Gastroesophageal sphincter (tissue), 4 donors: ENCODE data around the gene OR51D1. TPM values are rescaled to one million over a fixed set of nuclear protein-coding genes. Genes with fewer than 3 reads are reported as not detected.

Source experiments
- ATAC-seq: fragments of 150-250 bp; one replicate; pipeline ENCODE4 v1.9.1; 2016; ENCODE audit warnings: mild to moderate bottlenecking, moderate library complexity
- H3K27ac ChIP-seq, 4 donors: fragments of 200-600 bp; sonication (generic) in 3 of 4; 1 replicate in 3 of 4; 2 replicates in 1 of 4; pipeline ENCODE4 v1.5.1; 2016 to 2019
- H3K27me3 ChIP-seq: fragments of 200-600 bp; sonication (generic); one replicate; pipeline ENCODE4 v1.5.1; 2019
- H3K36me3 ChIP-seq, 2 donors: fragments of 200-600 bp; sonication (generic); one replicate each; pipeline ENCODE4 v1.5.1; 2019; ENCODE audit warnings: control low read depth in 1 of 2
- H3K4me1 ChIP-seq, 3 donors: fragments of 200-600 bp; sonication (generic); 1 replicate in 2 of 3; 2 replicates in 1 of 3; pipeline ENCODE4 v1.5.1; 2016 to 2019; ENCODE audit warnings: control low read depth in 2 of 3
- H3K4me3 ChIP-seq, 2 donors: fragments of 200-600 bp; sonication (generic); one replicate each; pipeline ENCODE4 v1.5.1; 2019; ENCODE audit warnings: mild to moderate bottlenecking in 1 of 2, moderate library complexity in 1 of 2
- H3K9me3 ChIP-seq, 3 donors: fragments of 200-600 bp; sonication (generic); one replicate each; pipeline ENCODE4 v1.5.1; 2017 to 2019; ENCODE audit warnings: control low read depth in 2 of 3
- CTCF ChIP-seq, 4 experiments: fragments of 200-600 bp in 2 of 4; fragments of 450-650 bp in 2 of 4; sonication (generic) in 1 of 4; IDR thresholded peaks; one replicate each; pipeline ENCODE4 v1.5.1; 2017 to 2019; ENCODE audit warnings: antibody characterized with exemption in 4 of 4, mild to moderate bottlenecking in 2 of 4, moderate library complexity in 2 of 4
- EP300 ChIP-seq: sonication (generic); formaldehyde crosslinking; IDR thresholded peaks from one replicate; pipeline ENCODE4 v1.6.1; 2017; ENCODE audit warnings: antibody characterized with exemption, mild to moderate bottlenecking
- POLR2A ChIP-seq, 2 donors: fragments of 450-650 bp; IDR thresholded peaks; one replicate each; pipeline ENCODE4 v1.6.1; 2017; ENCODE audit warnings: antibody characterized with exemption in 2 of 2, mild to moderate bottlenecking in 2 of 2, moderate library complexity in 1 of 2
- POLR2AphosphoS5 ChIP-seq: sonication (generic); formaldehyde crosslinking; IDR thresholded peaks from one replicate; pipeline ENCODE4 v1.6.1; 2017; ENCODE audit warnings: antibody characterized with exemption
- WGBS, 2 donors: methylation state at CpG; one replicate each; pipeline ENCODE4 v1.1.5; 2018; ENCODE audit warnings: low coverage in 1 of 2; 5-methylcytosine and 5-hydroxymethylcytosine counted together
- total RNA-seq, 4 donors: library from RNA; depleted of rRNA; stranded (reverse); fragments of >200 nt; gene quantifications; one replicate each; pipeline ENCODE4 v1.1.0, GENCODE V29; 2016

The OR51D1 gene
- total RNA-seq, 4 donors from 2014 or later, result not detected

- H3K27ac ChIP-seq, result no peak overlapping the region
- H3K4me3 ChIP-seq, result no peak overlapping the region
- peaks cover 0 to 9% (median 3%) of the 10 kb centered on the region in 3 donors for H3K4me1 ChIP-seq
- peaks cover 4% of the 10 kb centered on the region for H3K27me3 ChIP-seq
- no peaks in the 10 kb centered on the region for H3K9me3 ChIP-seq
- H3K36me3 ChIP-seq, result no peaks in the 10 kb centered on the region
- no peak for TF ChIP-seq EP300
- TF ChIP-seq POLR2AphosphoS5, result no peak
- no peak for TF ChIP-seq POLR2A (IDR thresholded peaks at IDR 0.05)
- no peak for TF ChIP-seq CTCF (IDR thresholded peaks at IDR 0.05)
- 71 to 100% methylated on average over 1 of the region's 2 CpGs for WGBS, 2 donors
- ATAC-seq, result no peak
Observed at GRCh38 chr11:4611986-4612385, 25.3 kb upstream of the OR51D1 start.

DNA sequence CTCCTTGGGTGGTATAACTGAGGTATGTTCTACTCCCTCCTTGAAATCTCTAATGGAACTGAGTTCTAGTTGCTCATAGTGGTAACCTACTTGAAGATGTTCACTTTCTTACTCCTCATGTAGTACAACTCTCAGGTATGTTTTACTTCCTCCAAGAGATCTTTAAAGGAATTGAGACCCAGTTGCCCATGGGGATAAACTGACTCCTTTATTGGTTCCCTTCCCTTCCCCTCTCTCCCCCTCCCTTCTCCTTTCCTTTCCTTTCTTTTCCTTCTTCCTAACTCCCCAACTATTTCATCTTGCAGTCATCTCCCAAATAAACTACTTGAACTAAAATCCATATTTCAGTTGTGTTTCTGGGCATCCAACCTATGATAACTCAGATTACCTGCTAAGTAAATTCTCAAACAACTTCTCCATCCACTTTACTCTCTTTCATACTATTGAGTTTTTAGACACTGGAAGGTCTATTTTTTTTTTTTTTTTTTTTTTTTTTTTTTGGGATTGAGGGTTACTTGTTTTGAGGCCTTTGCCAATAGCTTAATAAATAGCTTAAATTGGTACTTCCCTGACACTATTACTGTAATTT, 21.3 kb upstream of the OR51D1 start:
- Histone ChIP-seq H3K9me3 (no peaks in the 10 kb centered on the region), H3K4me3 (no peak overlapping the region), H3K36me3 (no peaks in the 10 kb centered on the region), H3K27ac (no peak overlapping the region), H3K27me3 (peaks cover 10% of the 10 kb centered on the region), H3K4me1 (no peaks in the 10 kb centered on the region)
- TF ChIP-seq CTCF (IDR thresholded peaks at IDR 0.05) (no peak), EP300 (no peak), POLR2AphosphoS5 (no peak), POLR2A (IDR thresholded peaks at IDR 0.05) (no peak)
- no peak for ATAC-seq

DNA sequence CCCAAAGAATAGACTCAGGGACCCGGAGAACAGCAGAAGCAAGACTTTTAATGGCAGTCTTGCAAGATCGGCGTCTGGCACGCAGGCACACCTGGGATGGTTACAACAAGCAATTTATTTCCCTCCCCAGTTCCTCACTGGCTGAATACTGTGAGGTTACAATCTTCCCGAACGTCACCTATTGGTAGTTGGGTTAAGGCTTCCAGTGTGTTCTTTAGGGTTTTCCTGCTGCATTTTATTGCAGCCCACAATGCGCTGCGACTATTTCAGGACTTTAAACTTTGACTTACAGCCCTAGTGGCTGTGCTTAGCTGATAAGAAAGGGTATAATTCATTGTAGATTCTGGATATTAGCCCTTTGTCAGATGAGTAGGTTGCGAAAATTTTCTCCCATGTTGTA, 17.8 kb upstream of the OR51D1 start:
- no peaks in the 10 kb centered on the region for H3K36me3 ChIP-seq
- TF ChIP-seq CTCF (IDR thresholded peaks at IDR 0.05) (no peak), EP300 (no peak), POLR2A (IDR thresholded peaks at IDR 0.05) (no peak), POLR2AphosphoS5 (no peak)
- H3K27me3 ChIP-seq, result peaks cover 10% of the 10 kb centered on the region
- no peak overlapping the region for H3K27ac ChIP-seq
- ATAC-seq, result no peak
- no peaks in the 10 kb centered on the region for H3K9me3 ChIP-seq
- no peaks in the 10 kb centered on the region for H3K4me1 ChIP-seq
- H3K4me3 ChIP-seq, result no peak overlapping the region
- WGBS, 2 donors, result 82 to 83% methylated on average over 6 to 9 of the region's 9 CpGs

DNA sequence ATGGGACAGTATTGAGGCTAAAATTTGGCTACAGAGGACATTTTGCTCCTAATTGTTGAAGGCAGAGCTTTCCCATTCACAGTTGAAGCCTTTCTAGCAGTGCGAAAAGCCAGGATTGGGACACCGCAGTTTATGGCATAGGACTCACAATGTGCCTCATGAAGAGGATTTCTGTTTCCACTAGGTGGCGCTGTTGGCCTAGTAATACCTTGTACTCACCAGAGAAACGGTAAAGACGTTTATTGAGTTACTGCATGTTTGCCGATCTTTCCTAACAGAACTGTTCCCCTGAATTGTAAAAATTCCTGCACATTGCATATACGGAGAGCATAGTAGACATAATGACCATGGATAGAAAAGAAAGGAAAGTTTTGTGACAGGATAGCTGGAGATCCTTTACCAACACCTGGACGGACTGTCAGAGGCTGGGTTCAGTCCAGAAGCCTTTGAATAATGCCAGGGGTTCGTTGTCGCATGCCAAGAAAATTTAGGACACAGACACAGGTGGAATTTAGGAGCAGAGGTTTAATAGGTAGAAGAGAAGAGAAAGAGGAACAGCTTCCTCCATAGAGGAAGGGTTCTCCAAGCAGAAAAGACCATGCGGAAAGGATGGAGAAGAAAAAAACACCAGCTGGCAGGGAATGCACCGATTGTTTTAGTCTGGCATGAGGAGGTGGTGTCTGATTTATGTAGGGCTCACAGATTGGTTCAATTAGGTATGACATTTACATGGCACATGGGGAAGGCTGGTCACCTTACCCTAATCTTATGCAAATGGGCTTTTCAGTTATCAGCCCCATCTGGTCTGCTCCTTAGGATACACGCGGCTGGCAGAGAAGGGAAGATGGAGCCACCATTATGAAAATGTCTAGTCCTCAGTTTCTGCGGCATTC, 10.8 kb upstream of the OR51D1 start:
- Histone ChIP-seq H3K27me3 (peaks cover 12% of the 10 kb centered on the region), H3K36me3 (no peaks in the 10 kb centered on the region), H3K4me3 (no peak overlapping the region), H3K27ac (no peak overlapping the region), H3K4me1 (no peaks in the 10 kb centered on the region), H3K9me3 (peaks cover 0 to 18% (median 0%) of the 10 kb centered on the region in 3 donors)
- WGBS, 2 donors, result 35 to 60% methylated on average over 11 to 14 of the region's 15 CpGs
- TF ChIP-seq CTCF (IDR thresholded peaks at IDR 0.05) (peak; percentile 34 to 66 (median 53)), POLR2AphosphoS5 (no peak)
- ATAC-seq, result no peak

DNA sequence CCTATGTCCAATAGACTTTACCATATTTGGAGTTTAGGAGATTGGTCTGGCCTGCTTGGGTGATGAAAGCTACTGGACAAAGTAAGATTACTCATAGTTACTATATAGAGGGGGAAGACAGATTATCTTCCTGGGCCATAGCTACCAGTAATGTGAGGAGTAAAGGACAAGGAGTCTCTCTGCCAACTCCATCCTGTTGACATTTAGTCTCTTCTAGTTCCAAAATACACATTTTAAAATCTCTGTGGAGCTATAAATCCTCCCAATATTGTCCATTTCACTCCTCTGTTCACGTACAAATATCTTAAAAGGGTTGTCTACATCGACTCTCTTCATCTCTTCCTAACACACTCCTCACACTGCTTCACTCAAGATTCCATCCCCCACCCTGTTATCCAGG, 1.1 kb upstream of the OR51D1 start:
- Histone ChIP-seq H3K27ac (no peak overlapping the region), H3K27me3 (no peaks in the 10 kb centered on the region), H3K36me3 (no peaks in the 10 kb centered on the region), H3K4me3 (no peak overlapping the region), H3K4me1 (peaks cover 0 to 8% (median 0%) of the 10 kb centered on the region in 3 donors), H3K9me3 (no peaks in the 10 kb centered on the region)
- no peak for TF ChIP-seq CTCF (IDR thresholded peaks at IDR 0.05)
- ATAC-seq, result no peak
- WGBS, 2 donors, result 64 to 76% methylated on average over 1 to 2 of the region's 2 CpGs
